ENCODE measurements around the gene TIMM9.

DNA sequence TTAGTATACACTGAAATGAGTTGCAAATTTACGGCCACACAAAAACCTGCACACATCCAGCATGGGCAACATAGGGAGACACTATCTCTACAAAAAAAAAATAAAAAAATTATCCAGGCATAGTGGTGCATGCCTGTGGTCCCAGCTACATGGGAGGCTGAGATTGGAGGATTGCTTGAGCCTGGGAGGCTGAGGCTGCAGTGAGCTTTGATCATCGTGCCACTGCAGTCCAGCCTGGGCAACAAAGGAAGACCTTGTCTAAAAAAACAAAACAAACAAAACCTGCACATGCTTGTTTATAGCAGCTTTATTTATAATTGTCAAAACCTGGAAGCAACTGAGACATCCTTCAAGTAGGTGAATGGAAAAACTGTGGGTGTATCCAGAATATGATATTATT is 36.5 kb downstream of the TIMM9 start:
- TF ChIP-seq, protein P1, sequence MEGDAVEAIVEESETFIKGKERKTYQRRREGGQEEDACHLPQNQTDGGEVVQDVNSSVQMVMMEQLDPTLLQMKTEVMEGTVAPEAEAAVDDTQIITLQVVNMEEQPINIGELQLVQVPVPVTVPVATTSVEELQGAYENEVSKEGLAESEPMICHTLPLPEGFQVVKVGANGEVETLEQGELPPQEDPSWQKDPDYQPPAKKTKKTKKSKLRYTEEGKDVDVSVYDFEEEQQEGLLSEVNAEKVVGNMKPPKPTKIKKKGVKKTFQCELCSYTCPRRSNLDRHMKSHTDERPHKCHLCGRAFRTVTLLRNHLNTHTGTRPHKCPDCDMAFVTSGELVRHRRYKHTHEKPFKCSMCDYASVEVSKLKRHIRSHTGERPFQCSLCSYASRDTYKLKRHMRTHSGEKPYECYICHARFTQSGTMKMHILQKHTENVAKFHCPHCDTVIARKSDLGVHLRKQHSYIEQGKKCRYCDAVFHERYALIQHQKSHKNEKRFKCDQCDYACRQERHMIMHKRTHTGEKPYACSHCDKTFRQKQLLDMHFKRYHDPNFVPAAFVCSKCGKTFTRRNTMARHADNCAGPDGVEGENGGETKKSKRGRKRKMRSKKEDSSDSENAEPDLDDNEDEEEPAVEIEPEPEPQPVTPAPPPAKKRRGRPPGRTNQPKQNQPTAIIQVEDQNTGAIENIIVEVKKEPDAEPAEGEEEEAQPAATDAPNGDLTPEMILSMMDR (conservative IDR thresholded peaks at IDR 0.05; ENCODE audit: low read length) = no peak
- TF ChIP-seq EZH2phosphoT487 (IDR thresholded peaks at IDR 0.05; ENCODE audit: borderline replicate concordance) = no peak

All from Loucy (cell line).